MM.1S (cell line): ENCODE data around the gene SLC38A8.

Experiments used
- CTCF ChIP-seq: fragments of 300-600 bp; sonication (generic); IDR thresholded peaks from 2 replicates; pipeline ENCODE4 v1.5.1; 2016; ENCODE audit warnings: antibody characterized with exemption, low read length, mixed read lengths
- EZH2 ChIP-seq: fragments of 300-600 bp; sonication (generic); optimal IDR thresholded peaks from 2 replicates; pipeline ENCODE3; 2017; ENCODE audit warnings: low read depth, mild to moderate bottlenecking, antibody characterized with exemption, low read length, mixed read lengths
- EZH2phosphoT487 ChIP-seq: fragments of 300-600 bp; sonication (generic); IDR thresholded peaks from 2 replicates; pipeline ENCODE4 v1.6.1; 2018; ENCODE audit warnings: antibody characterized with exemption, low read length

- TF ChIP-seq CTCF (no peak), EZH2 (no peak), EZH2phosphoT487 (no peak)
Measured at GRCh38 chr16:84055801-84056634, 13.4 kb upstream of the SLC38A8 start.
